CD14-positive monocyte (primary cell): Measurements from ENCODE around the gene SPRR4. TPM values are rescaled to one million over a fixed set of nuclear protein-coding genes. Genes with fewer than 3 reads are reported as not detected.

ENCODE experiments used
- DNase-seq, 3 donors: peaks; one replicate each; pipeline ENCODE4 v3.0.0-alpha.2; 2011 to 2022
- H2AFZ ChIP-seq: 2 replicates; pipeline ENCODE4 v1.6.0; 2012; ENCODE audit warnings: mild to moderate bottlenecking, low read depth, low read length, inconsistent platforms; ENCODE audit not compliant: insufficient read depth, poor library complexity, severe bottlenecking
- H3K27ac ChIP-seq, 2 donors: 1 replicate in 1 of 2; 2 replicates in 1 of 2; pipeline ENCODE4 v1.5.1; 2012 to 2013; ENCODE audit warnings: low read length in 2 of 2, control low read depth in 1 of 2, inconsistent platforms in 1 of 2, low read depth in 1 of 2, mild to moderate bottlenecking in 1 of 2
- H3K27me3 ChIP-seq, 2 donors: one replicate each; pipeline versions ENCODE4 v1.6.0 to v1.6.1; 2011 to 2013; ENCODE audit warnings: low read length in 2 of 2; ENCODE audit not compliant: control insufficient read depth in 2 of 2, insufficient read depth in 2 of 2
- H3K36me3 ChIP-seq, 2 donors: replicated peaks in 1 of 2; 1 replicate in 1 of 2; 2 replicates in 1 of 2; pipeline versions ENCODE4 v1.5.1 to v1.6.1; 2012 to 2013; ENCODE audit warnings: low read length in 2 of 2, control low read depth in 1 of 2, inconsistent platforms in 1 of 2, mild to moderate bottlenecking in 1 of 2; ENCODE audit not compliant: insufficient read depth in 2 of 2, control insufficient read depth in 1 of 2
- H3K4me1 ChIP-seq, 2 donors: 1 replicate in 1 of 2; 2 replicates in 1 of 2; pipeline versions ENCODE4 v1.5.1 to v1.6.1; 2012 to 2013; ENCODE audit warnings: low read length in 2 of 2, control low read depth in 1 of 2, inconsistent platforms in 1 of 2, mild to moderate bottlenecking in 1 of 2, moderate library complexity in 1 of 2; ENCODE audit not compliant: insufficient read depth in 2 of 2, control insufficient read depth in 1 of 2
- H3K4me2 ChIP-seq: replicated peaks from 2 replicates; pipeline ENCODE3; 2012; ENCODE audit warnings: low read length, moderate library complexity, mild to moderate bottlenecking; ENCODE audit not compliant: poor library complexity, severe bottlenecking; ENCODE audit errors: extremely low read depth
- H3K4me3 ChIP-seq, 3 experiments: fragments of 200-600 bp in 1 of 3; sonication (generic) in 1 of 3; replicated peaks in 1 of 3; 1 replicate in 2 of 3; 2 replicates in 1 of 3; pipeline ENCODE4 v1.5.1; 2011 to 2013; ENCODE audit warnings: low read length in 3 of 3, mild to moderate bottlenecking in 3 of 3, control low read depth in 2 of 3, low read depth in 2 of 3, inconsistent platforms in 1 of 3, moderate library complexity in 1 of 3
- H3K79me2 ChIP-seq: 2 replicates; pipeline ENCODE4 v1.6.0; 2012; ENCODE audit warnings: mild to moderate bottlenecking, control low read depth, inconsistent platforms, low read length, moderate library complexity; ENCODE audit not compliant: insufficient read depth
- H3K9ac ChIP-seq: 2 replicates; pipeline ENCODE4 v1.6.0; 2017; ENCODE audit warnings: low read length, mild to moderate bottlenecking; ENCODE audit not compliant: insufficient read depth, poor library complexity, severe bottlenecking
- H3K9me3 ChIP-seq, 2 donors: replicated peaks in 1 of 2; 1 replicate in 1 of 2; 2 replicates in 1 of 2; pipeline versions ENCODE4 v1.5.1 to v1.6.1; 2012 to 2013; ENCODE audit warnings: low read length in 2 of 2, control low read depth in 1 of 2; ENCODE audit not compliant: control insufficient read depth in 1 of 2, insufficient read depth in 1 of 2
- H4K20me1 ChIP-seq: 2 replicates; pipeline ENCODE4 v1.6.0; 2012; ENCODE audit warnings: mild to moderate bottlenecking, low read length, control low read depth, moderate library complexity; ENCODE audit not compliant: insufficient read depth
- H3K27ac Mint-ChIP-seq, 7 donors: one replicate each; pipeline ENCODE4 v1.8.0; 2020; ENCODE audit warnings: mild to moderate bottlenecking in 7 of 7, mixed read lengths in 7 of 7, moderate library complexity in 6 of 7, inconsistent platforms in 2 of 7
- H3K27me3 Mint-ChIP-seq, 3 donors: one replicate each; pipeline ENCODE4 v1.8.0; 2021 to 2022; ENCODE audit warnings: low read depth in 3 of 3, mild to moderate bottlenecking in 3 of 3, mixed read lengths in 3 of 3, moderate library complexity in 3 of 3, inconsistent platforms in 1 of 3
- H3K36me3 Mint-ChIP-seq, 2 donors: one replicate each; pipeline ENCODE4 v1.8.0; 2020; ENCODE audit warnings: mixed read lengths in 2 of 2, inconsistent platforms in 1 of 2, mild to moderate bottlenecking in 1 of 2
- H3K4me1 Mint-ChIP-seq: one replicate; pipeline ENCODE4 v1.8.0; 2020; ENCODE audit warnings: mild to moderate bottlenecking, mixed read lengths
- H3K4me3 Mint-ChIP-seq, 2 donors: one replicate each; pipeline ENCODE4 v1.8.0; 2020; ENCODE audit warnings: mild to moderate bottlenecking in 2 of 2, mixed read lengths in 2 of 2, moderate library complexity in 1 of 2
- H3K9me3 Mint-ChIP-seq, 7 donors: one replicate each; pipeline ENCODE4 v1.8.0; 2020 to 2022; ENCODE audit warnings: mixed read lengths in 7 of 7, mild to moderate bottlenecking in 6 of 7, moderate library complexity in 6 of 7, inconsistent platforms in 2 of 7
- CTCF ChIP-seq: fragments of 200-600 bp; IDR thresholded peaks from one replicate; pipeline ENCODE4 v1.8.0; 2022; ENCODE audit warnings: antibody characterized with exemption, mild to moderate bottlenecking
- WGBS: methylation state at CpG from one replicate; pipeline ENCODE4 v1.1.5; 2013; ENCODE audit warnings: missing lambda C conversion rate; ENCODE audit not compliant: insufficient coverage; 5-methylcytosine and 5-hydroxymethylcytosine counted together
- intact Hi-C, 2 donors: fragments of 100-400 bp; cut with micrococcal nuclease; formaldehyde crosslinking; loops; one replicate each; pipeline versions ENCODE4 v1.15.0 to v1.15.1; 2023
- polyA plus RNA-seq, 3 donors: library from polyadenylated mRNA; depleted of rRNA in 1 of 3; unstranded in 2 of 3; stranded (reverse) in 1 of 3; fragments of 300-500 nt in 2 of 3; fragments of >200 nt in 1 of 3; fragmentation: Illumina TruSeq in 2 of 3; gene quantifications; 1 replicate in 2 of 3; 2 replicates in 1 of 3; pipeline ENCODE4 v1.2.3, GENCODE V29; 2012 to 2021

SPRR4 gene
- polyA plus RNA-seq, 3 donors, result not detected

GRCh38 chr1:152969036-152969435 is 1.4 kb upstream of the SPRR4 start:
- Histone ChIP-seq H3K9me3 (no peaks in the 10 kb centered on the region), H3K27ac (no peak overlapping the region), H3K36me3 (no peaks in the 10 kb centered on the region), H3K4me2 (no peak overlapping the region), H3K9ac (no peak overlapping the region), H3K4me3 (no peak overlapping the region), H3K4me1 (no peaks in the 10 kb centered on the region), H4K20me1 (no peaks in the 10 kb centered on the region), H3K27me3 (no peaks in the 10 kb centered on the region), H3K79me2 (no peaks in the 10 kb centered on the region), H2AFZ (no peak overlapping the region)
- WGBS, result 100% methylated on average over 1 of the region's 2 CpGs
- Mint-ChIP-seq H3K4me1 (no peaks in the 10 kb centered on the region), H3K36me3 (no peaks in the 10 kb centered on the region), H3K4me3 (no peak overlapping the region), H3K27me3 (peaks cover 4 to 6% (median 6%) of the 10 kb centered on the region in 3 donors), H3K27ac (peak overlapping the region in 1 of 7 donors; percentile 7), H3K9me3 (peaks cover 0 to 2% (median 0%) of the 10 kb centered on the region in 7 donors)
- TF ChIP-seq CTCF, result no peak
- DNase-seq, result no peak
- intact Hi-C loops, result no loop called here

DNA sequence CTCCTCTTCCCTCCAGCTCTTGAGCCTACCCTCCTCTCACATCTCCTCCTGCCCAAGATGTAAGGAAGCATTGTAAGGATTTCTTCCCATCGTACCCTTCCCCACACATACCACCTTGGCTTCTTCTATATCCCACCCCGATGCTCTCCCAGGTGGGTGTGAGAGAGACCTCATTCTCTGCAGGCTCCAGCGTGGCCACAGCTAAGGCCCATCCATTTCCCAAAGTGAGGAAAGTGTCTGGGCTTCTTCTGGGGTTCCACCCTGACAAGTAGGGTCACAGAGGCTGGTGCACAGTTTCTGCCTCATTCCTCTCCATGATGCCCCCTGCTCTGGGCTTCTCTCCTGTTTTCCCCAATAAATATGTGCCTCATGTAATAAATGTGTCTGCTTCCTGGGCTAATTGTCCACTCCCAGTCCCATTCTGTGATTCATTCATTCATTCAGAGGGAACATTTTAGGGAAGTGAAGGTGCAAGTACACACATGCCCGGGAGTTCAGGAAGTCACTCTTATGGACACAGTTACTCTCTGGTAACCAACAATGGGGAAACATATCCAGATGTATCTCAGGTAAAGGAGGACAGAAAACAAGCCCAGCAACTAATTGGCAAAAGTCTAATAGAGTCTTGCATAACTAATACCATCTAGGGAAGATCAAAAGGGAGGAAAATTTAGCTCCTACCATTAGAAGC is 1.9 kb downstream of the SPRR4 start:
- Mint-ChIP-seq H3K9me3 (peaks cover 0 to 3% (median 0%) of the 10 kb centered on the region in 7 donors), H3K4me3 (no peak overlapping the region), H3K4me1 (no peaks in the 10 kb centered on the region), H3K27me3 (peaks cover 0 to 5% (median 2%) of the 10 kb centered on the region in 3 donors), H3K27ac (no peak overlapping the region), H3K36me3 (no peaks in the 10 kb centered on the region)
- DNase-seq, result no peak
- no peaks in the 10 kb centered on the region for H3K9me3 ChIP-seq
- TF ChIP-seq CTCF, result no peak
- intact Hi-C loops, result no loop called here
- no peaks in the 10 kb centered on the region for H3K27me3 ChIP-seq
- H3K9ac ChIP-seq, result no peak overlapping the region
- H4K20me1 ChIP-seq, result no peaks in the 10 kb centered on the region
- H3K4me1 ChIP-seq, result no peaks in the 10 kb centered on the region
- no peak overlapping the region for H3K4me3 ChIP-seq
- no peak overlapping the region for H3K4me2 ChIP-seq
- WGBS, result 17% methylated on average over 1 of the region's 4 CpGs
- H3K36me3 ChIP-seq, result no peaks in the 10 kb centered on the region
- H2AFZ ChIP-seq, result no peak overlapping the region
- H3K27ac ChIP-seq, result no peak overlapping the region
- no peaks in the 10 kb centered on the region for H3K79me2 ChIP-seq
